NCI-H1930 (cell line): ENCODE measurements around the gene DAG1.
A peak's percentile ranks its signal among the peaks of the same experiment; 100 is the strongest.

Experiments
- DNase-seq, 2 experiments: peaks; one replicate each; lab custom pipeline; 2025; lab: John Stamatoyannopoulos, UW

DAG1 gene

DNA sequence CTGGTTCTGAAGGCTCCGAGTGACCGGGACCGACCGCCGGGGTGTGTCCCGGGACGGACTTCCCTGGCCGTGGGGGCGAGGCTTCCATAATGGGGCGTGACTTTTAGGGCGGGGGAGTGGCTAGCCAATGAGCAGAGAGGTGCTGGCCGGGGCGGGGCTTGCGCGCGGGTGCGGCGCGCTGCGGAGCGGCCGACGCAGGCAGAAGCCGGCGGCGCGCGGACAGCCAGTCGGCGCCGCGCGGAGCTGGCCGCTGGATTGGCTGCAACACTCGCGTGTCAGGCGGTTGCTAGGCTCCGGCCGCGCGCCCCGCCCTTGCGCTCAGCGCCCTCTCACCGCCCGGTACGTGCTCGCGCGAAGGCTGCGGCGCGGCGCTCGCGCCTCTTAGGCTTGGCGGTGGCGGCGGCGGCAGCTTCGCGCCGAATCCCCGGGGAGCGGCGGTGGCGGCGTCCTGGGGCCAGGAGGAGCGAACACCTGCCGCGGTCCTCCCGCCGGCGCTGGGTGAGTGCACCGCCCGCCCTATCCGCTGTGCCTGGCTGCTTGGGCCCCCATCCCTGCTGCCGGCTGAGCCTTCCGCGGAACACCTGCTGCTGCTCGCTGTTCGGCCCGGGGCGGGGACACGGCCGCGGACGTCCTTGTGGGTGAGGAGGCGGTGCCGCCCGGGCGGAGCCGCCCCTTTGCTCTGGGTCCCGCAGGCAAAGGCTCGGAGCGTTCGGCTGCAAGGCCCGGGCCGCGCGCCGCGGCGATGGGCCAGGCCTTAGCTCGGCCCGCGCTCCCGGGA lies at the start of gene DAG1:
TSS of gene DAG1 (plus strand) at position 332 of the 778 bp plus-strand sequence. CDS start 40,268 bp downstream, outside the sequence.
- DNase-seq = peak; percentile 83 to 93

GRCh38 chr3:49421890-49422378 lies 48.1 kb upstream of the DAG1 start:
- DNase-seq = no peak

DNA sequence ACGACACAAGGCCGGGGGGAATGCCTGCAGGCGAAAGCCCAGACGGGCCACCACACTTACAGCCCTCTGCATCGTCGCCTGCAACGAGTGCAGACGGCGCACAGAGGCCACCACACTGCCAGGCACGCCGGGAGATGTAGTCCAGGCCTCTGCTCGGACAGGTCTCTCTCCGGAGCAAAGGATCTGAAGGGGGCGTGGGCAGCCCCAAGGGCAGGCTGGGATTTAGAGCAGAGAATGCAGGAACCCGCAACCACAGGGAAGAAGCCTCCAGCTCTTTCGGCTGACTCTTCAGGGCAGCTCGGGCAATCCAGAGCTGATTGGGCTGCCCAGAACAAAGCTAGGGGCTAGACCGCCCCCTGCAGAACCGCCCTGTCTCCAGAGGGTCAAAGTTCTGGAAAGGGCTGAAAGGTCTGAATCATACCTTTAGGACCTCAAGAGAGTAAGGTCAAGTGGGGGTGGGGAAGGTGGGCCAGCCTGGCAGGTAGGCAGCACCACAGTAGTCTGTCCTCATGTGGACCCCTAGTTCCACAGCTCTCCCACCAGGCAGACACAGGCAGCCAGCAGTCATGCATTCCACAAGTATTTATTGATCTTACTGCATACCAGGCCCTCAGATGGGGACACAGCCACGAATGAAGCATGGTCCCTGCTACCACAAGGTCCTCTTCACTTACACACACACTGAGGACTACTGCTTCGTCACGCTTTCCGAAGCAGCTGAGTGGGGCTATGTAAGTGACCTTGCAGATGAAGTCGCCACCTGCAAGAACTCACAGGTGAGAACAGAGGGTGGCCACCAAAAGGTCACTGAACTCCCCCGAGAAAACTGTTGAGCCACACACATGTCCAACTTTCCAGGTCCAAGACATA lies 47.5 kb upstream of the DAG1 start, which contains the start of gene AMT:
TSS of gene AMT (minus strand) at position 95 of the 870 bp plus-strand sequence. CDS start at position 72, 23 bp downstream.
- no peak for DNase-seq

GRCh38 chr3:49424816-49425215 lies 45.3 kb upstream of the DAG1 start:
- no peak for DNase-seq

DNA sequence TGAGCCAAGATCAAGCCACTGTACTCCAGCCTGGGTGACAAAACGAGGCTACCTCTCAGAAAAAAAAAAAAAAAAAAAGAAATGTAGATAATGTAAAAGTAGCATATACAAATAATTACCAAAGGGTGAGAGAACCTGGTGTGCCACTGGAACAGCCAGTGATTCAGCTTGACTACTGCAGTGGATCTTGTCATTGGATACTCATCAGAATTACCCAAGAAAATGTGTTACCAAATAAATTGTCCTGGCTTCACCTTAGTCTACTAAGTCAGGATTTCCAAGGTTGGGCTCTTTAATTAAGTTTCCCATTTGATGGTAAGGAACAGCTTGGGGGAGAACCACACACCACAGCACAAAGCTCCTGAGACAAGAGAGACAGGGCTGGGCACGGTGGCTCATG lies 42.5 kb upstream of the DAG1 start:
- DNase-seq = no peak

- no peak for DNase-seq
Measured at GRCh38 chr3:49428752-49429080, 41.4 kb upstream of the DAG1 start.

- DNase-seq = no peak
Measured at GRCh38 chr3:49434731-49435130, 35.3 kb upstream of the DAG1 start.

GRCh38 chr3:49445391-49445790 lies 24.7 kb upstream of the DAG1 start:
- DNase-seq = no peak

GRCh38 chr3:49453621-49454020 lies 16.4 kb upstream of the DAG1 start:
- no peak for DNase-seq

GRCh38 chr3:49454458-49454857 lies 15.6 kb upstream of the DAG1 start:
- no peak for DNase-seq

- DNase-seq = no peak
Measured at GRCh38 chr3:49454898-49455681, 15.0 kb upstream of the DAG1 start.

DNA sequence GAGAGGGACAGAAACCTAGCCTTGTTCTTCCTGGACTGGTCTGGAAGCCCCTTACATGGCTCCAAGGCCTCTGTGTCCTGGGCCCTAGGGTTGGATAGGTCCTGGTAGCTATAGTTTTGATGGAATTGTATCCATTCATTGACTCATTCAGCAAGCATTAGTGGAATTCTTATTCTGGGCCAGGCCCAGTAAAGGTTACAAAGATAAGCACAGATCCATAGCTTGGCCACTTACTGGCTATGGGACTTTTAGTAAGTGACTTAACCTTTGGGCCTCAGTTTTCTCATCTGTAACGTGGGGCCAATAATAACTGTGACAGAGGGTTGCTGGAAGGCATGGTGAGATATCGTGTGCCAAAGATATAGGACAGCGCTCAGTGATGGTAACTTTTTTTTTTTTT lies 13.6 kb upstream of the DAG1 start:
- no peak for DNase-seq

DNA sequence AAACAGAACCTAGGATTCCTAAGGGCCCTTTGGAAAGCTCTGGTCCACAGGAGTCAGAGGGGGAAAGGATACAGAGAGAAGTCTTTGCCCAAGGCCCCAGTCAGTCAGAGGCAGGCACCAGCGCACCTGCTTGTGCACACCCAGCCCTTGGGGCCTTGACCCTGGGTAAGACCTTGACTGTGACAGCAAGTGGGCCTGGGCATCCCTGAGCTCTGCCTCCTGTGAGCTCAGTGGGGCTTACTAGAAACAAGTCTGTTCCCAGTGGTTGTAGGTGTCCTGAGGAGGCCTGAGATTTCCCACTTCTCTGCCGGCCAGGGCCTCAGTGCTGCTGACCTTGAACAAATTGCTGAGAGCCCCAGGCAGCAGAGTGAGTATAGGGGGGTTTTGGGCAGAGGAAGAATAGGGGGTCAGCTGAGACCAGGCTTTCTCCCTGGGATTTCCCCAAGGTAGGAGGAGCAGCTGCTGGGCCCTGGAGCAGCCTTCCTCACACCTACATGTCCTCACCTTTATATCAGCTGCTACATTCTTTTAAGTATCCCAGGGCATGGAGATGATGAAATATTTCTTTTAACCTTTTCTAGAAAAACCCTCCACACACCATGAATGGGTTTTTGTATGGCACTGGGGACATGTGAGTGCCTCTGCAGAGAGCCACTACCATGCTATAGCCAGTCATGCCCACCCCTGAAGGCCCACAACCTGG lies 9.7 kb upstream of the DAG1 start:
- no peak for DNase-seq

- no peak for DNase-seq
Measured at GRCh38 chr3:49460956-49461355, 9.1 kb upstream of the DAG1 start.

DNA sequence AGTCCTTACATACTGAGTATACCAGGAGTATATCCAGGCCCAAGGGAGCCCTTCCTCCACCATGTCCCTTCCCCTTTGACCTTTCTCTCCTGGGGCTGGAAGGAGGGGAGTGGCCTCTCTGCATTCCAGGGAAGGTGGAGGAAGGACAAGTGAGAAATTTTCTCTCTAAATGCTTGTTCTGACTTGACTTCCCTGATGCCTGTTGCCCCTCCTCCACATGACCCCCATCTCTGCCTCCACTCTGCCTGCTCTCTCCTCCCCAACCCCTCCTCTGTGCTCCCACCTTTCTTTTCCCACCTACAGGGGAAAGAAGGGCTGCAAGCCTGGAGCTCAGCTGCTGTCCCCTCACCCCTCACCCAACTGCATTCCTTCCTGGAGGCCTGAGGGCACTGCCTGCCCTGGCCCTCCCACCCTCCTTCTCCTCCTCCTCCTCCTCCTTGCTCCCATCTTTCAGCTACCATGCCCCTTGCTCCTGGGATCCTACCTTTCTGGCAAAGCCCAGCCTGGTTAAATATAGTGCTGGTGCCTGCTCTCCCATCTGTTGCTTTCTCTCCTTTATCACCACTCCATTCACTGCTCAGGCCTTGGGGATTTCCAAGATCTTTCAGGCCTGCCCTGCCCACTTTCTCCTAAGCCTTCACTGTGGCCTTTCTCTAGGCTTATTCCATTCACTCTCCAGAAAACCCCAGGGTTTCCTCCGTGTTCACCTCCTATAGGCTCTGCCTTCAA lies 8.5 kb upstream of the DAG1 start:
- DNase-seq = no peak

DNA sequence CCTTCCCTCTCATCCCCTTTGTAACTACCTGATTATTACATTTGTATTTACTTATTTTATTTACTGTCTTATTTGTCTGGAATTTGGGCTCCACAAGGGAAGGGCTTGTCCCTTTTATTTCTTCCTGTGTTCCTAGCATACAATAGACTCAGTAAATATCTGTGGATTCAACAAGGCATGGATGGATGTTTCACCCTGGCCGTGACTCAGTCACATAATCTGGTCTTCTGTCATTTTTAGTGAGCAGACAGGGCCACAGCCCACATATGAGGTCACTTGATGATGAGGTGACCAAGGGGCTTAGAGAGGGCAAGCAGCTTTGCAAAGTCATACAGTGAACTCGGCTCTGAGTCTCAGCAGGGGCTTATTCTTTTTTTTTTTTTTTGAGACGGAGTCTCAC lies 7.8 kb upstream of the DAG1 start:
- DNase-seq = no peak

DNA sequence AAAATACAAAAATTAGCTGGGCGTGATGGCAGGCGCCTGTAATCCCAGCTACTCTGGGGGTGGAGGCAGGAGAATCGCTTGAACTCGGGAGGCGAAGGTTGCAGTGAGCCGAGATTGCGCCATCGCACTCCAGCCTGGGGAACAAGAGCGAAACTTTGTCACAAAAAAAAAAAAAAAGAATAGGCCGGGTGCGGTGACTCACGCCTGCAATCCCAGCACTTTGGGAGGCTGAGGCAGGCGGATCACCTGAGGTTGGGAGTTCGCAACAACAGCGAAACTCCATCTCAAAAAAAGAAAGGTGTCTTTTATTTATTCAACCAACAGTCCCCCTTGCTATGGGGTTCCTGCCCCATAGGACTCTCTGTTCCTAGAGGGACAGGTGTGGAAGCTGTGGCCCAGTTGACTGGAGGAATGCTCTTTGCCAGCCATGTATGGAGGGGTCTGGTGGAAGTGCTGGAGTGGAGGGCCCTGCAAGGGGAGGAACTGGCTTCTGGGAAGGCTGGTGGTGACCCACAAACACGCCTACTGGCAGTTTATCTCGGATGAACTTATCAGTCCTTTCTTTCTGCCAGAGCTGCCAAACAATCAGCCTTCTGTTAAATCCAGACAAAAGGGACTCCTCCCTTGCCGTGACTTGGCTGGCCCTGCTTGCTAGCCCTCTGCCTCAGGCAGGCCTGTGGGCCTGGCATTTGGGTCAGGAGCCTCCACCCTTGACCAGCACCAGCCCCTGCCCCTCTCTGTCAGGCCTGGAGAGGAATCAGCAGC lies 4.6 kb upstream of the DAG1 start:
- no peak for DNase-seq

DNA sequence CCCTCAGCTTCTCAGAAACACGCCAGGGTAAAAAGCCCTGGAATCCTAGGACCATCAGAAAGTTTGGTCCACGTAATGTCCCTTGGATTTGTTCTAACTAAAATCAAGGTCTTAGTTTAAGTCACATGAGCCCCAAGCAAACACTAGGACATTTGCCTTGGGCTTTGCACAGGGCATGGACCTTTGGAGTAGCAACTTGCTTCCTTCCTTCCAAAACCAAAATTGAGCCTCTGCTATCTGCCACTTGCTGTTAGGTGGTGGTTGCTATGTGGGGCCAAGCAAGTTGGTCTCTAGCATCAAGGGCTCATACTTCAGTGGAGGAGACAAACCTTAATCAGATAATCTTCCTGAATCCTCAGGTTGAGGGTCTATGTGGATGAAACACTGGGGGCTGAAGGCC lies 4.0 kb upstream of the DAG1 start:
- no peak for DNase-seq

- DNase-seq = no peak
Measured at GRCh38 chr3:49469037-49469935, 781 bp upstream of the DAG1 start.
